Airway epithelial cell (primary cell): ENCODE data around the gene EPS8L1. TPM values are rescaled to one million over a fixed set of nuclear protein-coding genes. Genes with fewer than 3 reads are reported as not detected.

Experiments used
- total RNA-seq: library from RNA; depleted of rRNA; stranded (reverse); fragments of >200 nt; gene quantifications from 2 replicates; pipeline ENCODE4 v1.2.3, GENCODE V29; 2015

The EPS8L1 gene
- 112 and 125 TPM in 2 replicates for total RNA-seq

DNA sequence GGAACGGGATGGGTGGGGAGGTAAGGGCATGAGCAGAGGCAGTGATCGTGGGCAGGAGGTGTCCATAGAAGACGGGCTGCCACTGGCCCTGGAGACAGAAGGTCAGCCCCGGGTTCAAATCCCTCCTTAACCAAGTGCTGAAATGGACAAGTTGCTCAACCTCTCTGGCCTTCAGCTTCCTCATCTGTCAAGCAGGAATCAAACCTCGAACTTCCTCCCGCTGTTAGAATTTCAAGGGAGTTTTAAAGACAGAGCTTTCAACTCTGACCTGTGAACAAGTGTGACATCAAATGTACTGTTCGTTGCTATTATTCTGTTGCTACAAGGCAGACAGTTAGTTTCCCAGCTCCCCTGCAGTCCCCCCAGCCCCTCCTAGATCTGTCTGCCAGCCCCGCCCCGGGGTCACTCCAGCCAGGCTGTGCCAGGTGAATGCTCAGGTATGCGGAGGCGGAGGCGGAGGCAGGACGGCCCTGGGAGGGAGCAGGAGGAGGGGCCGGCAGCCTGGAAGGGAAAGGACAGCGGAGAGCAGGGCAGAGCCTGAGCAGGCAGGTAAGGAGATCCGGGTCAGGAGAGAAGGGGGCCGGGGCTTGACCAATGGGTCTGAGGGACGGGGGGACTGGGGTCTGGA, at the start of gene EPS8L1:
Gene EPS8L1 (plus strand): TSS at position 499 of the 628 bp plus-strand sequence. CDS start 576 bp downstream, outside the sequence.

DNA sequence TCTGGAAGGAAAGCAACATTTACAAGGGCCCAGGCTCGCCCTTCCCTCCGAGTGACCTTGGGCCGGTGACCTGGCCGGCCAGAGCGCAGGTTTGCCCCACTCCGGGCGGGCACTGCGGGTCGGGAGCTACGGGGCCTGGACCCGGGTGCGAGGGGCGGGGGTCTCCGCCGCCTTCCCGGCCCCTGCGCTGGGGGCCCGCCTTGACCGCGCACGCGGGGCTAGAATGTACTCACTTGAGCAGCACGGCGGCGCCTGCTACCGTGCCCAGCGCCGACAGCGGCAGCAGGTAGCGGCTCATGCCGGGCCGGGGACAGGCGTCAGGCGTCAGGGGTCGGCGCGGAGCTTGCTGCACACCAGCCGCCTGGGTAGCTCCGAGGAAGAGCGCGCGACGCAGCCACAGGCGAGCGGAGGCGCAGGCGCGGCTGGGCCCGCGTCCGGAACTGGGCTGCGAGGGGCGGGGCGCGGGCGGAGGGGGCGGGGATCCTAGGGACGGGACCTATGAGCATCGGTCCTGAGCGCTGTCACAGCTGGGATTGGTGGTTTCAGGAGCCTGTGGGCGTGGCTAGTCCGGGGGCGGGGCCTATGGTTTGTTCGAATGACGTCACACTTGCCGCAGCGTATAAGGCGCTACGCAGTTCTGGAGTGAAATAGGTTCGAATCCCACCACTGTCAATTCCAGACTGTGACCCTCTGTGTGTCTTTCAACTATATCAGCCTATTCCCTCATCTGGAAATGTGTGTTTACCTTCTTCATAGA, 12.8 kb upstream of the EPS8L1 start, which contains the start of gene RDH13:
Gene RDH13 (minus strand): TSS at position 414 of the 757 bp plus-strand sequence. CDS start 116 bp downstream, at position 298.

DNA sequence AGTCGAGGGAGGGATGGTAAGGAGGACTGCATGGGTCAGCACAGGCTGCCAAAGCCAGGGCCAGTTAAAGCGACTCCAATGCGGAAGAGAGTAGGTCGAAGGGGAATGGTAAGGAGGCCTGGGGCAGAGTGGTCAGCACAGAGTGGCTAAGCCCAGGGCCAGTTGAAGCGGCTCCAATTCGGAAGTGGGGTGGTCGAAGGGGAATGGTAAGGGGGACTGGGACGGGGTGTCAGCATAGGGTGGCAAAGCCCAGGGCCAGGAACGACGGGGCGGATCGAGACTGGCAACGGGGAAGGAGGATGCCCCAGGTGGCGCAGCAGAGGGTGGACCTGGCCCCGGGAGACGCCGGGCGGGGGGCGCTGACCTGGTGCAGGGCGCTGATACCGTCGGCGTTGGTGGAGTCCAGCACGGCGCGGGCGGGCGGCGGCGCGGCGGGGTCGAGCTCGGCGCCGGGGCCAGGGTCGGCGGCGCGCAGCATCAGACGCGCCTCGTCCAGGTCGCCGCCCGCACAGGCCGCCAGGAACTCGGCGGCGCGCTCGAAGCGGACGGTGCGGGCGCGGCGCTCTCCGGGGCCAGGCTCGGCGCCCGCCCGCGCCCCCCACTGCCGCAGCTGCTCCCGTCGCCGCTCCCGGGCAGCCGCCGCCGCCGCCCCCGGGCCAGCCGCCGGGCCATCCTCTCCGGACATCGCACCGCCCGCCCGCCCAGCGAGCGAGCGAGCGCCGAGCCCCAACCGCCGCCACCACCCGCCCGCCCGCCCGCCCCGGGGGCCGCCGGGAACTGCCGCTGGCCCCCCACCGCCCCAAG, 41.4 kb downstream of the EPS8L1 start, which contains the start of gene PPP1R12C:
Gene PPP1R12C (minus strand): TSS at position 779 of the 804 bp plus-strand sequence. CDS start 94 bp downstream, at position 685.

Other genes with a start within 250 kb of the EPS8L1 start
- not detected in 2 replicates for gene KIR2DS4, start 243.2 kb upstream of the EPS8L1 start, total RNA-seq
- not detected in 2 replicates for gene KIR3DL2, start 225.4 kb upstream of the EPS8L1 start, total RNA-seq
- gene FCAR, start 201.6 kb upstream of the EPS8L1 start, total RNA-seq: not detected in 2 replicates
- gene NCR1, start 169.7 kb upstream of the EPS8L1 start, total RNA-seq: not detected in 2 replicates
- not detected in 2 replicates for gene NLRP7, start 128.3 kb upstream of the EPS8L1 start, total RNA-seq
- 28.3 and 29.8 TPM in 2 replicates for gene NLRP2, start 109.5 kb upstream of the EPS8L1 start, total RNA-seq
- not detected in 2 replicates for gene GP6, start 37.6 kb upstream of the EPS8L1 start, total RNA-seq
- 20.5 and 26.4 TPM in 2 replicates for gene RDH13, start 12.7 kb upstream of the EPS8L1 start, total RNA-seq
- gene PPP1R12C, start 41.8 kb downstream of the EPS8L1 start, total RNA-seq: 36.5 and 41.4 TPM in 2 replicates
- 12.3 and 18.7 TPM in 2 replicates for gene TNNT1, start 73.3 kb downstream of the EPS8L1 start, total RNA-seq
- gene TNNI3, start 81.9 kb downstream of the EPS8L1 start, total RNA-seq: not detected in 2 replicates
- gene DNAAF3, start 90.7 kb downstream of the EPS8L1 start, total RNA-seq: 1.1 and 3.1 TPM in 2 replicates
- gene SYT5, start 104.4 kb downstream of the EPS8L1 start, total RNA-seq: not detected in 2 replicates
- 0.21 TPM in 1 of 2 replicates, not detected in the other for gene PTPRH, start 133.6 kb downstream of the EPS8L1 start, total RNA-seq
- gene TMEM86B, start 152.9 kb downstream of the EPS8L1 start, total RNA-seq: 1.1 and 2.4 TPM in 2 replicates
- 38.7 and 50.4 TPM in 2 replicates for gene PPP6R1, start 183.1 kb downstream of the EPS8L1 start, total RNA-seq
- gene HSPBP1, start 204.2 kb downstream of the EPS8L1 start, total RNA-seq: 61.6 and 84.8 TPM in 2 replicates
- 1.6 and 5.0 TPM in 2 replicates for gene BRSK1, start 208.1 kb downstream of the EPS8L1 start, total RNA-seq
- not detected in 2 replicates for gene TMEM150B, start 249.5 kb downstream of the EPS8L1 start, total RNA-seq